NCI-H187 (cell line): ENCODE data around the gene TAF1.
"Not testable (repeated sequence)": the region's sequence is repeated elsewhere in the genome, so short reads cannot be mapped to it uniquely, and the experiment has no call there.

Experiments
- DNase-seq, 2 experiments: peaks; one replicate each; lab custom pipeline; 2025; lab: John Stamatoyannopoulos, UW

TAF1 gene

GRCh38 chrX:71365875-71366673 lies at the start of gene TAF1:
Gene TAF1 (plus strand): TSS chrX:71366357. CDS start chrX:71366375, 18 bp downstream.
- DNase-seq, result peak; percentile 73 to 90

- DNase-seq, result not testable (repeated sequence)
Observed at GRCh38 chrX:71316959-71317358, 49.2 kb upstream of the TAF1 start.

GRCh38 chrX:71320126-71320525 lies 46.0 kb upstream of the TAF1 start:
- DNase-seq, result no peak

DNA sequence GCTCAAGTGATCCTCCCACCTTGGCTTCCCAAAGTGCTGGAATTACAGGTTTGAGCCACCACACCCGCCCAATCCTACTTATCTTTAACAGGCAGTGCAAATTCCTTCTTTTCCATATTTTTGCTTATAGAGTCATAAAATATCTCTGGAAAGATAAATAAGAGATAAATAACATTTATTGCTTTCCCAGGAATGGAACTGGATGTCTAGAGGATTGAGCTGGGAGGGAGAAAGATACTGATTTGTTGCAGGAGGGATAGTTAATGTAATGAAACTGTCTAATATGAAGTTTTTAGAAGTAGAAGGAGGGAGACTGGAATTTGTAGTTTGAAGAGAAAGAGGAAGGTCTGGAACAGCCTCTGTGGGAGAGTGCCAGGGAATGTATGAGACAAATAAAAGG lies 44.4 kb upstream of the TAF1 start:
- DNase-seq, result no peak

- not testable (repeated sequence) for DNase-seq
Observed at GRCh38 chrX:71324452-71324851, 41.7 kb upstream of the TAF1 start.

- DNase-seq, result no peak
Observed at GRCh38 chrX:71326394-71326793, 39.8 kb upstream of the TAF1 start.

DNA sequence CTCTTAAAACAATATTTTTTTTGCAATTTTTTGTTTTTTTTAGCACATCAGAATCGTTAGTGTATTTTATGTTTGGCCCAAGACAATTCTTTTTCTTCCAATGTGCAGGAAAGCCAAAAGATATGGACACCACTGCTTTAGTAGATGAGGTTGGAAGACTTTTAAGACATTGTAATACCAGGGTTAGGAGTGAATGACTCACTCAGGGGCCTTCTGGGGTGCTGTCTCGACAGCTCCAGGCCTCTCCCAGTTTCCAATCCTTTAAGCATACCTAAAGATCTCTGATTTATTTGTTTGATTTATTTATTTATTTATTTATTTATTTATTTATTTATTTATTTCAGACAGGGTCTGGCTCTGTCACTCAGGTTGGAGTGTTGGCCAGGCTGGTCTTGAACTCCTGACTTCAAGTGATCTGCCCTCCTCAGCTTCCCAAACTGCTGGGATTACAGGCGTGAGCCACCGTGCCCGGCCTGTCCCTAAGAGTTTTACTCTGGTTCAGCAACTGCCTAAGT lies 16.9 kb upstream of the TAF1 start:
- DNase-seq, result not testable (repeated sequence)

DNA sequence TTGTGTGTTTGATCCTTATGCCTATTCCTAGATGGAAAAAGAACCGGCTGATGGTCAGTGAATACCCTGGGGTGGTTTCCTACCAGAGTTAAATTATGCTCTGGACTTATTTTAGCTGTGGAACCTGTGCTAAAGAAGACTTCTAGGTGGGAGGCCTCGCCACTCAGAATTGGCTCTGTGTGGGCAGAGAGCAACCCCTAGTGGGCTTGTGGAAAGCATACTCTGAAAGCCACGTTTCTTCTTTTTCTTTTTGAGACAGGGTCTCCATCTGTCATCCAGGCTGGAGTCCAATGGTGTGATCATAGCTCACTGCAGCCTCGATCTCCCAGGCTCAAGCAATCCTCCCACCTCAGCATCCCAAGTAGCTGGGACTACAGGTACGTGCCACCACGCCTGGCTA lies 16.3 kb upstream of the TAF1 start:
- DNase-seq, result not testable (repeated sequence)

DNA sequence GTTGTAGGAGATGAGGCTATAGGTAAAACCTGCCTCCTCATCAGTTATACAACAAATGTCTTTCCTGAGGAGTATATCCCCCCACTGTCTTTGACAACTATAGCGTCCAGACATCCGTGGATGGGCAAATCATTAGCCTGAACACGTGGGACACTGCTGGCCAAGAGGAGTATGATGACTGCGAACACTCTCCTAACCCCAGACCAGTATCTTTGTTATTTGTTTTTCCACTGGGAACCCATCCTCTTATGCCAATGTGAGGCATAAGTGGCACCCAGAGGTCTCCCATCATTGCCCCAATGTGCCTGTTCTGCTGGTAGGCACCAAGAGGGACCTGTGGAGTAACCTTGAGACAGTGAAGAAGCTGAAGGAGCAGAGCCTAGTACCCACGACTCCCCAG lies 13.7 kb upstream of the TAF1 start:
- not testable (repeated sequence) for DNase-seq

GRCh38 chrX:71364221-71364620 lies 1.9 kb upstream of the TAF1 start:
- no peak for DNase-seq

- no peak for DNase-seq
Observed at GRCh38 chrX:71365356-71365874, 742 bp upstream of the TAF1 start.

DNA sequence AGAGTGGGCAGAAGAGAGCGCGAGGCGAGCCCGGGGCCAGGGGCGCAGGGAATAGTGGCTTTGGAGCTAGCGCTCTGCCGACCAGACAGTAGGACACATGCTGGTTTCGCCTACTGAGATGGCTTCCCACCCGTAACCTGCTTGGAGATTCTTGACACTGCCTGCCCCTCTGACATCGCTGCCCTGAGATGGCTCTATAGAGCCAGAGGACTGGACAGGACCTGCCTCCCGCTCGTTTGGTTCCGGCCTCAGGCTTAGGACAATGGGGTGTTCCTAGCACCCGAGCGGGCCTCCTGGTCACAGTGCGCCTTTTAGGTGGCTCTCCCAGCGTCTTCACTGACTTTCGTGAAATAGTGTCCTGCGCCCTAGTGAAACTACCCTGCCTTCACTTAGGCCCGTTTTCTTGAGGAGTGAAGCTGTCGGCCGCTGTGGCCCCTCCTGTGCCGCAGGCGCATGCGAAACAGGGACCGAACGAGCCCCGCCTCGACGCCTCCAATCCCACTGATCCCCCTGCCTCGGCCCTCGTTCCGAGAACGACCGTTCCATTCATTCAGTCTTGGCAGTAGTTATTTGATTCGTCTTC lies 608 bp downstream of the TAF1 start:
- no peak for DNase-seq

DNA sequence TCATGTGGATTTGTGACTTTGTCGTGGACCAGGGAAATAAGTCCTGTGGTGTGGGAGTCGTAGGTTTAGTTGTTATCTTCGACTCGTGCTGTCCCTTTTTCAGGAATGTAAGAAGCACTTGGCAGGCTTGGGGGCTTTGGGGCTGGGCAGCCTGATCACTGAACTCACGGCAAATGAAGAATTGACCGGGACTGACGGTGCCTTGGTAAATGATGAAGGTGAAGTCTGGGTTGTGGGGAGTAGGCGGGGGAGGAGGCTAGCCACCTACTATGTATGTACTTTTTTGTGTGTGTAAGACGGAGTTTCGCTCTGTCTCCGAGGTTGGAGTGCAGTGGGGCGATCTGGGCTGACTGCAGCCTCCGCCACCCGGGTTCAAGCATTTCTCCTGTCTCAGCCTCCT lies 1.2 kb downstream of the TAF1 start:
- DNase-seq, result no peak

DNA sequence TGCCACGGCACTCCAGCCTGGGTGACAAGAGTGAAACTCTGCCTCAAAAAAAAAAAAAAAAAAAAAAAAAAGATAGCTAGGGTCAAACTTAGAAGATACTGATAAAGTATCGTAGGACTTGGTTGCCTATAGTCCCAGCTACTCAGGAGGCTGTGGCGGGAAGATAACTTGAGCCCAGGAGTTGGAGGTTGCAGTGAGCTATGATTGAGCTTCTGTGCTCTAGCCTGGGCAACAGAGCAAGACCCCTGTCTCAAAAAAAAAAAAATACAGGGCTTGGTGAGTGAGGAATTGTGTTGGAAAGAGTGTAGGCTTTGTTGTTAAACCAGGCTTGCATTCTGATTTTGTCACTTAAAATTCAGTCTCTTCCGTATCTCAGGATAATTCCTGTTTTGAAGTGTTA lies 6.2 kb downstream of the TAF1 start:
- no peak for DNase-seq

GRCh38 chrX:71378732-71379131 lies 12.6 kb downstream of the TAF1 start:
- DNase-seq, result no peak

DNA sequence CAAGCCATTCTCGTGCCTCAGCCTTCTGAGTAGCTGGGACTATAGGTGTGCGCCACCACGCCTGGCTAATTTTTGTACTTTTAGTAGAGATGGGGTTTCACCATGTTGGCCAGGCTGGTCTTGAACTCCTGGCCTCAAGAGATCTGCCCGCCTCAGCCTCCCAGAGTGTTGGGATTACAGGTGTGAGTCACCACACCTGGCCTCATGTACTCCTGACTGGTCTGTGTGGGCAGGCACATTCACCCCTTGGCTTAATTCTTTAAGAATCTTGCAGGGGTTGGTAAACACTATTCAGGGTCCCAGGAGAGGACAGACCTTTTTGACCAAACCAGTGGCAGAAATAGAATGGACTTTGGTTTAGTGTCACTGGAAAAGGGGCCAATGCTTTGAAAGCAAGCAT lies 25.6 kb downstream of the TAF1 start:
- DNase-seq, result not testable (repeated sequence)

DNA sequence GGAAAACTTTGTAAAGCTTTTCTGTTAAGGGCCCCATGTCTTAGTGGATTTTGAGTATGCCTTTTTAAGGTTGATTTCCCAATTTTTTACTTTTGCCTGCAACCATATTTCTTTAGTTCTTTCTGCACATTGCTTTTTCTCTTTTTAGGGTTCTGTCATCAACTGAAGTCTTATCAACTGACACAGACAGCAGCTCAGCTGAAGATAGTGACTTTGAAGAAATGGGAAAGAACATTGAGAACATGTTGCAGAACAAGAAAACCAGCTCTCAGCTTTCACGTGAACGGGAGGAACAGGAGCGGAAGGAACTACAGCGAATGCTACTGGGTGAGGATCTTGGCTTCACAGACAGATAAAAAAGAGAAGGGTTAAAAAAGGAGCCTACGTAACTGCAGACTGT lies 27.8 kb downstream of the TAF1 start:
- no peak for DNase-seq

DNA sequence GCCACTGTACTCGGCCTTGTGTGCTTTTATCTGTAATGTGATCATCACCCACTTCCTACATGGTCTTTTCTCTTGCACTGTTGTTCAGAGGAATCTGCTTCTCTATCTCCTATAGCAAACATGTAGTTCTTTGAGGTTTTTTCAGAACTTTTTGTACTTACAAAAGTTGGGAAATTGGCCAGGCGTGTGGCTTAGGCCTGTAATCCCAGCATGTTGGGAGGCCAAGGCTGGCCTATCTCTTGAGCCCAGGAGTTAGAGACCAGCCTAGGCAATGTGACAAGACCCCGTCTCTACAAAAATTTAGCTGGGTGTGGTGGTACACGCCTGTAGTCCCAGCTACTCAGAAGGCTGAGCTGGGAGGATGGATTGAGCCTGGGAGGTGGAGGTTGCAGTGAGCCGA lies 30.4 kb downstream of the TAF1 start:
- no peak for DNase-seq

DNA sequence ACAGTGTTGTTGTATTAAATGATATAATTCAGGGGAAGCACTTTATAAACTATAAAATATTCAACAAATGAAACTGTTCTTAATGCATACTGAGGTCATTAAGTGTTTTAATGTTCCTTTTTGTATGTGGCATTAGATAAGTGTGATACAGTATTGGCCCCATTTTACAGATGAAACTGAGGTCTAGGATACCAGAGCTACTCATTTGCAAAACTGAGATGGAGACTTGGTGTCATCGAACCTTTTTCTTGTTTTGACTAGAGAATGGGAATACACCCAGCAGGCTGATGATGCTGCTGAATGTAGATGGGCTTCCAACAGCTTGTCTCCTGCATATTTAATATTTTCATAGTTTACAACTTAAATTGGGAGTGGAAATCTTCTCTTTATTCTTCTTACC lies 34.6 kb downstream of the TAF1 start:
- DNase-seq, result no peak

GRCh38 chrX:71416260-71416659 lies 50.1 kb downstream of the TAF1 start:
- not testable (repeated sequence) for DNase-seq

DNA sequence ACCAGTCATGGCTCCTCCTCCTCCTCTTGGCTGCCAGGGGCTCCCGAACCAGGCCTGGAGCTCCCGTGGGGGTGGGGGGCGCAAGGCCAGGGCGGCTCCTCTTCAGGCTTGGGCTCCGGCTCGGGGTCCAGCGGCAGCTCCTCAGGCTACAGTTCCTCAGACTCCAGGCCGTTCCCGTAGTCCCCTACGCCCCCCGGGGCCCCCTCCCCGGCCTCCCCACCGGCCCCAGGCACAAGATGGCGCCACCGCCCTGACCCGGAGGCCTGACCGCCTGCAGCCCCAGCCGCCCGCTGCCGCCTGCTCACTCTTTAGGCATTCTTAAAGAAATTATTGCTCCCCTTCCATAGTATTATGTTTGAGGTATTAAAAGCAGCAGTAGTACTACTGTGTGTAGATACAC lies 54.5 kb downstream of the TAF1 start:
- no peak for DNase-seq

DNA sequence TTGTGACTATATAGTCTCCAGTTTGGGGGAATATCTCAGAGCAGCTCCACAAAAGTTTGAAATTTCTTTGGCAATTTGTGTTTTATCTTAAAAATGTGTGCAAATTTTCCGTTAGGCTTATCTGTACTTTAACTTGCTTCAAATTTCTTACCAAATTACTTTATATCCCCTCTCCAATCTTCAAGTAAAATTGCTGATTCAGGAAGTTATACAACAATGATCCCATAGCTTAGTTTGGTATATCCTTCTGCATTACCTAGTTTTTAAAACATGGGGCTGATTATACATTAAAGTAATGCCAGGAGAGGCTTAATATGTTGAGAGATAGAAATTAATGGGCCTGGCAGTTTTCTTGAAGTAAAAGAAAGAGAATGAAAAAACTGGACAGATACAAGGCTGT lies 66.6 kb downstream of the TAF1 start:
- DNase-seq, result no peak

GRCh38 chrX:71438750-71439149 lies 72.6 kb downstream of the TAF1 start:
- no peak for DNase-seq
